H54 (cell line): ENCODE results near the gene GABRG3.

Source experiments
- DNase-seq: peaks from one replicate; pipeline ENCODE4 v3.0.0; 2011; ENCODE audit warnings: low spot score, mixed read lengths; ENCODE audit not compliant: insufficient read length
- FAIRE-seq: peaks from 3 replicates; lab custom pipeline; 2011; peaks lifted over from hg19 to GRCh38; lab: Jason Lieb, UNC
- POLR2A ChIP-seq: IDR thresholded peaks from 2 replicates; pipeline ENCODE4 v1.6.1; 2011; ENCODE audit warnings: low read depth, mild to moderate bottlenecking, low read length

GABRG3 gene

DNA sequence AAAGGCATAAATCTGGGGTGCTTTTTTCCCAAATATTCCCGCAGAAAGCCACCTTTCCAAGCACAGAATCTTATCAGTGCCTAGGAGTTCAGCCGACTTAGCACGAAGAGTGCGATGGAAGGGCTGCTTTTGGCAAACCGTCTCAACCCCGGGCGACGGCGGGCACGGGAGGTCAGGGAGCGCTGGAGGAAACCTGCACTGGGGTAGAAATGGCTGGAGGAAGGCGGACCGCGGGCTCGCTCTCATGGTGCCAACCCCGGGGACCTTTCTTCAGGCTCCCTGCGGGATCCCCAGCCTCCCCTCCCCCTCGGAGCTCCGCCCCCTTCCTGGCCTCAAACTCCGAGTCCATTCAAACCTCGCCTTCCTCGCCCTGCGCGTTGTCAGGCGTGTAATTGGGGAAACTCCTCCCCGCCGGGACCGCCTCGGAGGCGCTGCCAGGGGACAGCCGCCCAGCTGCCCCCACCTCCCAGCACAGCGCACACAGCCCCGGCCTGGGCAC lies at the start of gene GABRG3:
Gene GABRG3 (plus strand): TSS at position 470 of the 499 bp plus-strand sequence.
- no peak for TF ChIP-seq POLR2A
- DNase-seq (no peak), FAIRE-seq (no peak)

DNA sequence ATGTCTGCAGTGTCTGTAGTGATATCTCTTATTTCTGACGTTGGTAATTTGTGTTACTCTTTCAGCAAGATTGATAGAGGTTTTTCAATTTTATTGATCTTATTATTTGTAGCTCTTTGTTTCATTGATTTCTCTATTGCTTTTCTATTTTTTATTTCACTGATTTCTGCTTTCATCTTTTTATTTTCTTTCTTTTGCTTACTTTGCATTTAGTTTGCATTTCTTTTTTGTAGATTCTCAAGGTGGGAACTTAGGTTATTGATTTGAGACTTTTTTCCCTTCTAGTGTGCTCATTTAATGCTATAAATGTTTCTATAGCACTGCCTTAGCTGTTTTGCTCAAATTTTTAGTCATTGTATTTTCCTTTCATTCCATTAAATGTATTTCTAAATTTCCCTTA lies 49.5 kb upstream of the GABRG3 start:
- DNase-seq (no peak), FAIRE-seq (no peak)
- TF ChIP-seq POLR2A, result no peak

DNA sequence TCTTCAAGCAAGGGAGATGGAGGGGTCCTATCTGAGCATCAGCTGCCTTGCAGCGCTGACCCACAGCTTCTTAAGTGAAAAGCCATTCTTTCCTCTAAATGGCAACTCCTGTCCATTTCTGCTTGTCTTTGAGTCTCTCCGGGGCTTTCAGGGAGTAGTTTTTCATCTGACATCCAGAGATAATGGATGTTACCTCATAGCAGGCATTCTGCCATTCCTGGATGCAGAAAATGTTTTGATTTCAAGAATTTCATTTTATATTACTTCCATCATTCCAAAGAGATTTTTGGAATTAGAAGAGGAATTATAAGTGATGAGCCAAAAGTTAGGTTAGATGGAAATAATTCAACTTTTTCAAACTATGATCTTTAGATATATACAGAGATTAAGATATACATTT lies 44.9 kb upstream of the GABRG3 start:
- FAIRE-seq (no peak), DNase-seq (no peak)
- TF ChIP-seq POLR2A, result no peak

DNA sequence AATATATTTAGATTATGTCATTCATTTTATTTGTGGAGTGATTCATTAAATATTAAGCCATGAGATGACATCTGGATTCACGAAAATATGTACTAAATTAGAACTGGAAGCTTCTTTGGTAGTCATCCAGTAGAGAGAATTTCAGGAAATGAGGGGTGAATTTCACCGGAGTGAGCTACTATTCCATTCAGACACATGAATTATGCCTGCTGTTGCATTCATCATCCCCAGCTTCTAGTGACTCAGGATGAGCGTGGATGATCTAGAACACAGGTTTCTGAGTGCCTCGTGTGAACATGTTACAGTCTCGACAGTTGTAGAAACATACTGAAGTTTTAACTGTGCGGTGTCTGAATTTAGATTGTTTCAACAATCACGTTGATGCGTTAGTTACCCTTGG lies 42.9 kb upstream of the GABRG3 start:
- TF ChIP-seq POLR2A, result no peak
- DNase-seq (no peak), FAIRE-seq (no peak)

DNA sequence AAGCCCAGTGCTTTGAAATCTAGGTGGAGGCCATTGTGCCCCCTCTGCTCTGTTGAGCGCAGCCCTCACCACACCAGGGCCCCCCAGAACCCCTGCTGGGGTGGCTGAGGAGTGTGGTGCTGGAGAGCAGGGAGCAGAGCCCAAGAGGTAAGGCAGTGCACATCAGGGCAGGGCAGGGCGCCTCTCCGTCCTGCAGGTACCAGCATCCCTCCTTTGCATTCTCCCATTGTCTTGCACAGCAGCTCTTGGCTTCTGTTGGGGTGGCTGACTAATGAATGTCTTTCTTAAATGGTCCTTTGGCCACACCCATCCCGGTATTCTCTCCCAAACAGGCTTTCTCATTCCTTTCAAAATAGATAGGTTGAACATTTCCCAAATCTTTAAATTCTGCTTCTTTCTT lies 41.4 kb upstream of the GABRG3 start:
- TF ChIP-seq POLR2A, result no peak
- no peak for FAIRE-seq
- no peak for DNase-seq

DNA sequence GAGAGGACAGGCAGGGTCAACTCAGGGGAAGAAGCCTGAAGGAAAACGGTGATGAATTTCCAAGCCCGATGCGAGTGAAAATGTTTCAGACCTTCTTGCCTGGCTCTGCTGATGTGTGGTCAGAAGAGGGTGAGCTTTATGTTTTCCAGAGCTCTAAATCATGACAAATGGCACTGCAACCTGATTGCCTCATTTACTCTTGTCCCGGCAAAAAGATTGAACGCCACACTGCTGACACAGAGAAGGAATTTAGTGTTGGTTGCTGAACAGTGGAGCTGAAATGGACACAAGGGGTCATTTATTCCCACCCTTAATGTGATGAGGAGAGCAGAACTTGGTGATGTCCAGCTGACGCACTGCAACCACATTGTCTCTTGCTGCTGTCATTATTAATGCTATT lies 36.1 kb upstream of the GABRG3 start:
- no peak for FAIRE-seq
- no peak for TF ChIP-seq POLR2A
- no peak for DNase-seq

DNA sequence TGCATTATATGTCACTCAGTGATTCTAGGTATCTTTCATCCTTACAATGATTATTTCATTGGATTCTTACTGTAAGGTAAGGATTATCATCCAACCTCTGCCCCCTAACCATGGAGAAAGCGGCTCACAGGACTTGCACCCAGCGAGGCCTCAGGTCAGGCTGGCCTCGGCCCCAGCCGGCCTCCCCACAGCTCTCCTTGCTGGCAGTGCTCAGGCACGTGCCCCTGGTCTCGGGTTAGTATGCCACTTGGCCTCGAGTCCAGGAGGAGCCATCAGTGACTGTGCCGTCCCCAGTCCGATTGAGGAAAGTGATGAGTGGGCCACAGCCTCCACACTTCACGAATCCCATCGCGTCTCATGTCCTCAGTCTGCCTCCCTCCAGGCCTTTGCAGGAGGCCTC lies 35.7 kb upstream of the GABRG3 start:
- FAIRE-seq, result no peak
- no peak for TF ChIP-seq POLR2A
- no peak for DNase-seq

DNA sequence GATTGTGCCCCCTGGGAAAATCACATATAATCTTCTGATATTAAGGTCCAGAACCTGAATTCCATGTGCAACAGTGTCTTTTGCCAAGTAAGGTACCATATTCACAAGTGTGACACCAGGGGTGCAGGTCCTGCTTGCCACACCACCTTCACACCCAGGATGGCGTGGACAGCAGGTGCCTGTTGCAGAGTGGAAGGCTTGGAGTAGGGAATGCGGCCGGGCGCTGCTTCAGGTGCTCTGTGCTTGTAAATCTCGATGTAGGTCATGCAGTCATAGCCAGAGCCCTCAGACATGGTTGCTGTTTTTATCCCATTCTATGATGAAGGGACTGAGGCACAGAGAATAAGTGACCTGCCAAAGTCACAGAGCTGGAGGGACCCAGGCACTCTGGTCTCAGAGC lies 34.5 kb upstream of the GABRG3 start:
- DNase-seq, result no peak
- no peak for FAIRE-seq
- TF ChIP-seq POLR2A, result no peak

DNA sequence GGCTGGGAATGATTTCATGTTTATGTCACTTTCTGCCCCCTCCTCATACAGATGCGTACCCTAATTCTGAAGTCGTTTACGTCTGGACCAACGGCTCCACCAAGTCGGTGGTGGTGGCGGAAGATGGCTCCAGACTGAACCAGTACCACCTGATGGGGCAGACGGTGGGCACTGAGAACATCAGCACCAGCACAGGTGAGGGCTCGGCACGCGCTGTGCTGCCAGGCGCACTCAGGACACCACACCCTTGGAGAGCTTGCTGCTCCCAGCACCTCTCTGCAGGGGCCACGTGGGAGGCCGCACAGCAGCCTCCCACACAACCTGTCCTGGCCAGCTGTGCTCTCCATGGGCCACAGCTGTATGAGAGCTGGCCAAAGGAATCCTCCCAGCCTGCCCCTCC lies 33.8 kb upstream of the GABRG3 start:
- FAIRE-seq (no peak), DNase-seq (no peak)
- no peak for TF ChIP-seq POLR2A

DNA sequence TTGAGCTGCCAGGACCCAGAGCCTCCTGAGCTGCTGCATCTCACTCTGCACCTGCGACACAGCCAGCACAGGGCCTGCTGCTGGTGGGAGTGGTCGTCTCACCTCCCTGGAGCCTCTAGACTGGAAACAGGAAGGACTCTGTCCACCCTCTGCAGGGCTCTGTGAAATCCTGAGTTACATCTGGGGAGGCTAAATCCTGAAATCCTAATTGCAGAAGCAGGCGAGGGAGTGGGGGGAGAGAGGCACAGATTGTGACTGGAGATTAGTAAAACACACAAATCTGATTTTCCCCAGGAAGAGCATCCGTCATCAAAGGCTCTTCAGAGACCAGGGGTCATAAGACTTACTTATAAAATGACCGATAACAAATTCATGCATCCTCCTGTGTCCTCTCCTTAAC lies 31.6 kb upstream of the GABRG3 start:
- no peak for TF ChIP-seq POLR2A
- no peak for FAIRE-seq
- DNase-seq, result no peak

DNA sequence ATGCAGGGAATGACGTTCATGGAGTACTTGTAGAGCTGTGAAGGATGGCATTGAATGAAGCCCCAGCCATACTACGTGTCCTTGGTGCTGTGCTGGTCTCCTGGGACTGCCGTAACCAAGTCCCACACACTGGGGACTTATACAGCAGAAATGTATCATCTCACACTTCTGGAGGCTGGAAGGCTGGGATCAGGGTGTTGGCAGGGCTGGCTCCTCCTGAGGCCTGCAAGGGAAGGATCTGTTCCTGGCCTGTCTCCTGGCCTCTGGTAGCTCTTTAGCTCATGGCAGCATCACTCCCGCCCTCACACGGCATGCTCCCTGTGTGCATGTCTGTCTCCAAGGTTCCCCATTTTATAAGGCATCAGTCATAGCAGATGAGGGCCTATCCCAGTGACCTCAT lies 29.5 kb upstream of the GABRG3 start:
- FAIRE-seq (no peak), DNase-seq (no peak)
- TF ChIP-seq POLR2A, result no peak

DNA sequence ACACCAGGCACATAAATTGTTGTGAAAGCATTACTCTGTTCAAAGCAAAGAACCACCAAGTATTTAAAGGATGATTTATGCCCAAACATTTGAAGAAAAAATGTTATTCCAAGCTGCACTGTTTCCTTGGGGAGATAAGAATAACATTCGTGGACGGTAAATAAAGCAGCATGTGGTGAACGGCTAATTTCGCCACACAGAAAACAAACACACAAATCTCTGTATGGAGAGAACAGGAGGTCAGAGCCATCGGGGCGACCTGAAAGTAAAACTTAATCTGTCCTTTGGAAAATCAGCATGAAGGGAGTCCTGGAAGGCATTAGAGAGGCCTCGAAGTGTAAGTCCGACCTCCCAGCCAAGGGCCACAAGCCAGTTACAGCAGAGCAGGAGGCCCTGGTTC lies 27.1 kb upstream of the GABRG3 start:
- no peak for TF ChIP-seq POLR2A
- FAIRE-seq (no peak), DNase-seq (no peak)

DNA sequence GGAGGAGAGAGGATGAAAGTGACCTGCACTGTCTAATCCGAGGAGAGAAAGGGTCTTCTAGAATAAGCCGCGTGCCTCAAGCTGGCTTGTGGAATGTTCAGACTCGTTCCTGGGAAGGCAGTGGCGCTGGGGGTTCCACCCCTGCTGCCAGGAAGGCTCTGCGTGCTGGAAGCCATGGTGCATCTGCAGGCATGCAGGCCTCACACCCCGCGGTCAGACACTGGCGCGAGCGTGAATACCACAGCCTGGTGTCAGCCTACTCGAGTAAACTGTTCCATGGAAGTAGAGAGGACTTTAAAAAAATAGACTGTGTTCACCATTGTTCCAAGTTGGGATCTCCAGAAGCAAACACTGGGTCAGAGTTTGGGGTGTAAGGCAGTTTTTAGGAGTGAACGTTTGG lies 25.9 kb upstream of the GABRG3 start:
- TF ChIP-seq POLR2A, result no peak
- DNase-seq, result no peak
- no peak for FAIRE-seq

DNA sequence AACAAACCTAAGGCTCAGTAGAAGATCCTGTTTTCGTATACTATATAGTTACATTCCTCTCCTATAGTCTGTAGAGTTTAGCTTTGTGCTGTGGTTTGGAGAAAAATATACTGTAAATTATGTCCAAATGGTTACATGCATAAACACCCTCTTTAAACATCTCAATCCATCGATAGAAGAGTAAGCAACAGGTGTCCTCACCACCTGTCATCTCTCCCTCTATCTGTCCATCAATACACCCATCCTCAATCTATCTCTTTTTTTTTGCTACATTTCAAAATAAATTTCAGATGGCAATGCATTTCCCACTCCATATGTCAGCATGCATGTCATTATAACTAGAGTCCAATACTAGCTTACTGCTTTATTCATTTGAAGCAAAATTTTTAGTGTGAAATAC lies 21.0 kb upstream of the GABRG3 start:
- TF ChIP-seq POLR2A, result no peak
- FAIRE-seq, result no peak
- DNase-seq, result no peak

DNA sequence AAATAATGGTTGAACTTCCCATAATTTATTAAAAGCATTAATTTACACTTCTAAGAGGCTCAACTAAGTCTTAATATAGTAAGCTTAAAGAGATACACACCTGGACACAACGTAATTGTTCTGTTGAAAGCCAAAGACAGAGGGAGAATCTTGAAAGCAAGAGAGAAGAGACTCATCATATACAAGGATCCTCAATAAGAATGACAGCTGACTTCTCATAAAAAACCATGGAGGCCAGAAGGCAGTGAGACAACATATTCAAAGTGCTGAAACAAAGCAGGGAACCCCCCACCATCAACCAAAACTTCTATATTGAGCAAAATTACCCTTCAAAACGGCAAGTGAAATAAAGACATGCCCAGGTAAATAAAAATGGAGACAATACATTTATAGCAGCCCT lies 16.6 kb upstream of the GABRG3 start:
- TF ChIP-seq POLR2A, result no peak
- FAIRE-seq, result no peak
- DNase-seq, result no peak
